ENCODE results near the gene SASH1. TPM values are rescaled to one million over a fixed set of nuclear protein-coding genes. Genes with fewer than 3 reads are reported as not detected.
"Not testable (repeated sequence)": the region's sequence is repeated elsewhere in the genome, so short reads cannot be mapped to it uniquely, and the experiment has no call there.

SASH1 gene
- total RNA-seq, 1 donor from 2014 or later: 75.7 TPM

- H3K27ac Mint-ChIP-seq (ENCODE audit: unreplicated experiment): no peak overlapping the region
- no peaks in the 10 kb centered on the region for H3K27me3 Mint-ChIP-seq (ENCODE audit: unreplicated experiment)
- H3K4me3 Mint-ChIP-seq (ENCODE audit: unreplicated experiment): no peak overlapping the region
- H3K9me3 Mint-ChIP-seq (ENCODE audit: unreplicated experiment): no peaks in the 10 kb centered on the region
- peaks cover 8% of the 10 kb centered on the region for H3K4me1 Mint-ChIP-seq (ENCODE audit: unreplicated experiment)
- peaks cover 3% of the 10 kb centered on the region for H3K36me3 Mint-ChIP-seq (ENCODE audit: unreplicated experiment)
- DNase-seq (ENCODE audit: extremely low spot score, unreplicated experiment): no peak
- TF ChIP-seq CTCF (IDR thresholded peaks at IDR 0.05): no peak
Observed at GRCh38 chr6:148383658-148384368, 41.2 kb downstream of the SASH1 start.

GRCh38 chr6:148385379-148385778 is 42.7 kb downstream of the SASH1 start:
- Mint-ChIP-seq H3K27me3 (ENCODE audit: unreplicated experiment) (no peaks in the 10 kb centered on the region), H3K9me3 (ENCODE audit: unreplicated experiment) (no peaks in the 10 kb centered on the region), H3K4me1 (ENCODE audit: unreplicated experiment) (peaks cover 7% of the 10 kb centered on the region), H3K27ac (ENCODE audit: unreplicated experiment) (no peak overlapping the region), H3K36me3 (ENCODE audit: unreplicated experiment) (peaks cover 2% of the 10 kb centered on the region), H3K4me3 (ENCODE audit: unreplicated experiment) (no peak overlapping the region)
- TF ChIP-seq CTCF (IDR thresholded peaks at IDR 0.05): no peak
- DNase-seq (ENCODE audit: extremely low spot score, unreplicated experiment): no peak

GRCh38 chr6:148388521-148388920 is 45.9 kb downstream of the SASH1 start:
- peaks cover 9% of the 10 kb centered on the region for H3K36me3 Mint-ChIP-seq (ENCODE audit: unreplicated experiment)
- H3K4me3 Mint-ChIP-seq (ENCODE audit: unreplicated experiment): no peak overlapping the region
- peak overlapping the region; percentile 16 for H3K27ac Mint-ChIP-seq (ENCODE audit: unreplicated experiment)
- H3K4me1 Mint-ChIP-seq (ENCODE audit: unreplicated experiment): peaks cover 6% of the 10 kb centered on the region
- no peaks in the 10 kb centered on the region for H3K9me3 Mint-ChIP-seq (ENCODE audit: unreplicated experiment)
- no peaks in the 10 kb centered on the region for H3K27me3 Mint-ChIP-seq (ENCODE audit: unreplicated experiment)
- DNase-seq (ENCODE audit: extremely low spot score, unreplicated experiment): no peak
- no peak for TF ChIP-seq CTCF (IDR thresholded peaks at IDR 0.05)

- Mint-ChIP-seq H3K27ac (ENCODE audit: unreplicated experiment) (no peak overlapping the region), H3K36me3 (ENCODE audit: unreplicated experiment) (peaks cover 11% of the 10 kb centered on the region), H3K27me3 (ENCODE audit: unreplicated experiment) (no peaks in the 10 kb centered on the region), H3K9me3 (ENCODE audit: unreplicated experiment) (no peaks in the 10 kb centered on the region), H3K4me3 (ENCODE audit: unreplicated experiment) (no peak overlapping the region), H3K4me1 (ENCODE audit: unreplicated experiment) (peaks cover 9% of the 10 kb centered on the region)
- no peak for DNase-seq (ENCODE audit: extremely low spot score, unreplicated experiment)
- TF ChIP-seq CTCF (IDR thresholded peaks at IDR 0.05): no peak
Observed at GRCh38 chr6:148389086-148389485, 46.4 kb downstream of the SASH1 start.

- no peak for TF ChIP-seq CTCF (IDR thresholded peaks at IDR 0.05)
- DNase-seq (ENCODE audit: extremely low spot score, unreplicated experiment): peak; percentile 68
- H3K36me3 Mint-ChIP-seq (ENCODE audit: unreplicated experiment): peaks cover 16% of the 10 kb centered on the region
- no peaks in the 10 kb centered on the region for H3K27me3 Mint-ChIP-seq (ENCODE audit: unreplicated experiment)
- H3K4me3 Mint-ChIP-seq (ENCODE audit: unreplicated experiment): no peak overlapping the region
- no peak overlapping the region for H3K27ac Mint-ChIP-seq (ENCODE audit: unreplicated experiment)
- H3K9me3 Mint-ChIP-seq (ENCODE audit: unreplicated experiment): no peaks in the 10 kb centered on the region
- H3K4me1 Mint-ChIP-seq (ENCODE audit: unreplicated experiment): peaks cover 14% of the 10 kb centered on the region
Observed at GRCh38 chr6:148389917-148390316, 47.3 kb downstream of the SASH1 start.

DNA sequence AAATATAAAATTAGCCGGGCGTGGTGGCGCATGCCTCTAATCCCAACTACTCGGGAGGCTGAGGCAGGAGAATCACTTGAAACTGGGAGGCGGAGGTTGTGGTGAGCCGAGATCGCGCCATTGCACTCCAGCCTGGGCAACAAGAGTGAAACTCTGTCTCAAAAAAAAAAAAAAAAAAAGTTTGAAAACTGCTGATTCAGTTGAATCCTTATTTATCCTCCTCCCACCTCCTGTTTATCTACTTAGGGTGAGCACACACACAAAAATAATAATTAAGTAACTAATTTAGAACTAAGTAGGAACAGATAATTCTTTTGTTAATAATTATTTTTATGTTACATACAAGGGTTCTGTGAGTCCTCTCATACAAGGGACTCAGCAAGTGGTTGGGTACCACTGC is 49.5 kb downstream of the SASH1 start:
- H3K4me3 Mint-ChIP-seq (ENCODE audit: unreplicated experiment); H3K27ac Mint-ChIP-seq (ENCODE audit: unreplicated experiment); H3K27me3 Mint-ChIP-seq (ENCODE audit: unreplicated experiment); H3K9me3 Mint-ChIP-seq (ENCODE audit: unreplicated experiment); DNase-seq (ENCODE audit: extremely low spot score, unreplicated experiment): not testable (repeated sequence)
- Mint-ChIP-seq H3K4me1 (ENCODE audit: unreplicated experiment) (peaks cover 14% of the 10 kb centered on the region), H3K36me3 (ENCODE audit: unreplicated experiment) (peaks cover 16% of the 10 kb centered on the region)

All from osteocyte (in vitro differentiated cells).